ENCODE data around the gene DNAJB4.
"Not testable (repeated sequence)": the region's sequence is repeated elsewhere in the genome, so short reads cannot be mapped to it uniquely, and the experiment has no call there.

DNAJB4 gene

GRCh38 chr1:78004719-78005447 lies at the start of gene DNAJB4:
Gene DNAJB4 (plus strand): TSS chr1:78004939. CDS start chr1:78005111, 172 bp downstream.
- in situ Hi-C loops (cut with HindIII; ENCODE audit: low sequenced_read_pairs), result no loop called here

GRCh38 chr1:77955709-77956108 lies 49.0 kb upstream of the DNAJB4 start:
- in situ Hi-C loops (cut with HindIII; ENCODE audit: low sequenced_read_pairs), result no loop called here

- in situ Hi-C loops (cut with HindIII; ENCODE audit: low sequenced_read_pairs), result no loop called here
Measured at GRCh38 chr1:77956464-77956863, 48.3 kb upstream of the DNAJB4 start.

GRCh38 chr1:77958391-77958790 lies 46.3 kb upstream of the DNAJB4 start:
- in situ Hi-C loops (cut with HindIII; ENCODE audit: low sequenced_read_pairs), result no loop called here

- in situ Hi-C loops (cut with HindIII; ENCODE audit: low sequenced_read_pairs), result no loop called here
Measured at GRCh38 chr1:77958850-77959249, 45.9 kb upstream of the DNAJB4 start.

GRCh38 chr1:77961392-77961791 lies 43.3 kb upstream of the DNAJB4 start:
- in situ Hi-C loops (cut with HindIII; ENCODE audit: low sequenced_read_pairs), result no loop called here

GRCh38 chr1:77966291-77966690 lies 38.4 kb upstream of the DNAJB4 start:
- in situ Hi-C loops (cut with HindIII; ENCODE audit: low sequenced_read_pairs), result no loop called here

GRCh38 chr1:77970192-77970591 lies 34.5 kb upstream of the DNAJB4 start:
- in situ Hi-C loops (cut with HindIII; ENCODE audit: low sequenced_read_pairs), result no loop called here

- in situ Hi-C loops (cut with HindIII; ENCODE audit: low sequenced_read_pairs), result no loop called here
Measured at GRCh38 chr1:77972080-77972479, 32.7 kb upstream of the DNAJB4 start.

GRCh38 chr1:77975386-77975785 lies 29.4 kb upstream of the DNAJB4 start:
- in situ Hi-C loops (cut with HindIII; ENCODE audit: low sequenced_read_pairs), result no loop called here

GRCh38 chr1:77975907-77976306 lies 28.8 kb upstream of the DNAJB4 start:
- in situ Hi-C loops (cut with HindIII; ENCODE audit: low sequenced_read_pairs), result no loop called here

GRCh38 chr1:77976433-77977076 lies 28.2 kb upstream of the DNAJB4 start:
- in situ Hi-C loops (cut with HindIII; ENCODE audit: low sequenced_read_pairs), result no loop called here

GRCh38 chr1:77977989-77978292 lies 26.8 kb upstream of the DNAJB4 start:
- in situ Hi-C loops (cut with HindIII; ENCODE audit: low sequenced_read_pairs), result no loop called here

- in situ Hi-C loops (cut with HindIII; ENCODE audit: low sequenced_read_pairs), result no loop called here
Measured at GRCh38 chr1:77978293-77978968, 26.3 kb upstream of the DNAJB4 start.

GRCh38 chr1:77978969-77979876 lies 25.5 kb upstream of the DNAJB4 start, which contains the start of gene FUBP1:
Gene FUBP1 (minus strand): TSS chr1:77979072. CDS start chr1:77979004, 68 bp downstream.
- in situ Hi-C loops (cut with HindIII; ENCODE audit: low sequenced_read_pairs), result no loop called here

GRCh38 chr1:77983352-77983996 lies 21.3 kb upstream of the DNAJB4 start:
- in situ Hi-C loops (cut with HindIII; ENCODE audit: low sequenced_read_pairs), result not testable (repeated sequence)

GRCh38 chr1:77983997-77984355 lies 20.8 kb upstream of the DNAJB4 start:
- in situ Hi-C loops (cut with HindIII; ENCODE audit: low sequenced_read_pairs), result no loop called here

- in situ Hi-C loops (cut with HindIII; ENCODE audit: low sequenced_read_pairs), result no loop called here
Measured at GRCh38 chr1:77984629-77985028, 20.1 kb upstream of the DNAJB4 start.

GRCh38 chr1:77986810-77987209 lies 17.9 kb upstream of the DNAJB4 start:
- in situ Hi-C loops (cut with HindIII; ENCODE audit: low sequenced_read_pairs), result no loop called here

GRCh38 chr1:77987919-77988318 lies 16.8 kb upstream of the DNAJB4 start:
- in situ Hi-C loops (cut with HindIII; ENCODE audit: low sequenced_read_pairs), result no loop called here

- in situ Hi-C loops (cut with HindIII; ENCODE audit: low sequenced_read_pairs), result no loop called here
Measured at GRCh38 chr1:77989744-77990143, 15.0 kb upstream of the DNAJB4 start.
